IPS DF 6.9 (cell line): ENCODE results near the gene PLEK.
"Not testable (repeated sequence)": the region's sequence is repeated elsewhere in the genome, so short reads cannot be mapped to it uniquely, and the experiment has no call there.

Source experiments
- DNase-seq: peaks from one replicate; pipeline ENCODE4 v3.0.0-alpha.2; 2013; ENCODE audit warnings: low read depth, low spot score
- H3K27ac ChIP-seq: one replicate; pipeline ENCODE4 v1.5.1; 2013; ENCODE audit warnings: low read length, control low read depth
- H3K27me3 ChIP-seq: 2 replicates; pipeline ENCODE4 v1.6.1; 2013; ENCODE audit warnings: mild to moderate bottlenecking, low read length; ENCODE audit not compliant: control insufficient read depth, insufficient read depth
- H3K36me3 ChIP-seq: 2 replicates; pipeline ENCODE4 v1.6.1; 2013; ENCODE audit warnings: low read length; ENCODE audit not compliant: control insufficient read depth, insufficient read depth
- H3K4me1 ChIP-seq: 2 replicates; pipeline ENCODE4 v1.6.1; 2013; ENCODE audit warnings: low read length; ENCODE audit not compliant: control insufficient read depth, insufficient read depth
- H3K4me3 ChIP-seq: 2 replicates; pipeline ENCODE4 v1.5.1; 2013; ENCODE audit warnings: mild to moderate bottlenecking, low read length
- H3K9me3 ChIP-seq: 2 replicates; pipeline ENCODE4 v1.6.1; 2013; ENCODE audit warnings: low read length, inconsistent platforms; ENCODE audit not compliant: control insufficient read depth, insufficient read depth
- WGBS: extraction: QIAGEN DNeasy Blood & Tissue Kit; methylation state at CpG from one replicate; pipeline ENCODE4 v1.1.7; 2013; ENCODE audit warnings: mixed read lengths, missing lambda C conversion rate; ENCODE audit not compliant: insufficient read length, insufficient coverage; 5-methylcytosine and 5-hydroxymethylcytosine counted together

PLEK gene

GRCh38 chr2:68368654-68369336, 3.7 kb downstream of the PLEK start:
- Histone ChIP-seq H3K4me3 (no peak overlapping the region), H3K27me3 (no peaks in the 10 kb centered on the region), H3K9me3 (no peaks in the 10 kb centered on the region), H3K36me3 (no peaks in the 10 kb centered on the region), H3K4me1 (no peaks in the 10 kb centered on the region), H3K27ac (no peak overlapping the region)
- no peak for DNase-seq
- no CpG with 5 or more reads among the region's 6 CpGs for WGBS

GRCh38 chr2:68369337-68369734, 4.3 kb downstream of the PLEK start:
- Histone ChIP-seq H3K4me3 (no peak overlapping the region), H3K9me3 (no peaks in the 10 kb centered on the region), H3K4me1 (no peaks in the 10 kb centered on the region), H3K36me3 (no peaks in the 10 kb centered on the region), H3K27me3 (no peaks in the 10 kb centered on the region), H3K27ac (no peak overlapping the region)
- no peak for DNase-seq
- WGBS: no CpG with 5 or more reads among the region's 10 CpGs

GRCh38 chr2:68371138-68371537, 6.1 kb downstream of the PLEK start:
- DNase-seq: no peak
- no peaks in the 10 kb centered on the region for H3K36me3 ChIP-seq
- H3K27ac ChIP-seq: no peak overlapping the region
- no peak overlapping the region for H3K4me3 ChIP-seq
- no peaks in the 10 kb centered on the region for H3K9me3 ChIP-seq
- WGBS: no CpG with 5 or more reads among the region's 1 CpG
- no peaks in the 10 kb centered on the region for H3K4me1 ChIP-seq
- no peaks in the 10 kb centered on the region for H3K27me3 ChIP-seq

GRCh38 chr2:68371581-68371980, 6.5 kb downstream of the PLEK start:
- Histone ChIP-seq H3K4me3 (no peak overlapping the region), H3K4me1 (no peaks in the 10 kb centered on the region), H3K36me3 (no peaks in the 10 kb centered on the region), H3K27me3 (no peaks in the 10 kb centered on the region), H3K9me3 (no peaks in the 10 kb centered on the region), H3K27ac (no peak overlapping the region)
- WGBS: no CpG with 5 or more reads among the region's 3 CpGs
- DNase-seq: no peak

- H3K4me1 ChIP-seq: no peaks in the 10 kb centered on the region
- no peak for DNase-seq
- H3K4me3 ChIP-seq: no peak overlapping the region
- no peaks in the 10 kb centered on the region for H3K9me3 ChIP-seq
- H3K27ac ChIP-seq: no peak overlapping the region
- no peaks in the 10 kb centered on the region for H3K36me3 ChIP-seq
- H3K27me3 ChIP-seq: no peaks in the 10 kb centered on the region
- no CpG with 5 or more reads among the region's 2 CpGs for WGBS
Measured at GRCh38 chr2:68372485-68372884, 7.4 kb downstream of the PLEK start.

DNA sequence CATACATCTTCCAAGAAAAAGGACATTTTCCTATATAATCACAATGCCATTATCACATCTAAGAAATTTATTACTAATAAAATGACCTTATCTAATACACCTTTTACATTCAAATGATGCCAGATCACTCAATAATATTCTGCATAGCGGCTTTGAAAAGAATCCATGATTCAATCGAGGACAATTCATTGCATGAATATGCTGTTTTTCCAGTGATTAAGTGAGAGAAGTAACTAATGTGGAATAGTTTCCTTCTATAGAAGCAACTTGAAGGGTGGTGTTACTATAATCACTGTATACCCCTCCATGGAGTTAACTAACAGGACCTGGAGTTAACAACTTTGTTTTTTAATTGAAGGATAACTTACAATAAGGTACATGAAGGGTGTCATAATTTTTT, 9.1 kb downstream of the PLEK start:
- Histone ChIP-seq H3K27ac (no peak overlapping the region), H3K27me3 (no peaks in the 10 kb centered on the region), H3K36me3 (no peaks in the 10 kb centered on the region), H3K9me3 (no peaks in the 10 kb centered on the region), H3K4me3 (no peak overlapping the region), H3K4me1 (no peaks in the 10 kb centered on the region)
- DNase-seq: no peak
- no CpG with 5 or more reads among the region's 2 CpGs for WGBS

DNA sequence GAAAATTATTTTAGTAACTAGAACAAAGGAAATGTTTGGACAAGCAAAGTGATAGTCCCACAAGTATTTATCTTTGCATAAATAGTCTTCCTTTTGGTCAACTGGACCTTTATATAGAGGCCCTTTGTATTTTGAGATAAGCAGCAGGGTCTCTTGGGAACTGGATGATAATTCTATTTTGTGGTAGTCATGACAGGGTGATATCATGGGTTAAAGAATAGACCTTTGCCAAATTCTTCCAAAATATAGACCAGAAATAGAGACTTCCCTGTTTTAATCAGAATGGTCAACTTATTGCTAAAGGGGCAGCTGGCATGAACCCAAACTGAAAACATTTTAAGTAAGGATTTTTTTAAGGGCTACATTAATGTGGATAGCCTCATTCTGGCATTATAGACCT, 10.5 kb downstream of the PLEK start:
- Histone ChIP-seq H3K4me3 (no peak overlapping the region), H3K36me3 (no peaks in the 10 kb centered on the region), H3K27me3 (no peaks in the 10 kb centered on the region), H3K4me1 (no peaks in the 10 kb centered on the region), H3K9me3 (no peaks in the 10 kb centered on the region), H3K27ac (no peak overlapping the region)
- no peak for DNase-seq

DNA sequence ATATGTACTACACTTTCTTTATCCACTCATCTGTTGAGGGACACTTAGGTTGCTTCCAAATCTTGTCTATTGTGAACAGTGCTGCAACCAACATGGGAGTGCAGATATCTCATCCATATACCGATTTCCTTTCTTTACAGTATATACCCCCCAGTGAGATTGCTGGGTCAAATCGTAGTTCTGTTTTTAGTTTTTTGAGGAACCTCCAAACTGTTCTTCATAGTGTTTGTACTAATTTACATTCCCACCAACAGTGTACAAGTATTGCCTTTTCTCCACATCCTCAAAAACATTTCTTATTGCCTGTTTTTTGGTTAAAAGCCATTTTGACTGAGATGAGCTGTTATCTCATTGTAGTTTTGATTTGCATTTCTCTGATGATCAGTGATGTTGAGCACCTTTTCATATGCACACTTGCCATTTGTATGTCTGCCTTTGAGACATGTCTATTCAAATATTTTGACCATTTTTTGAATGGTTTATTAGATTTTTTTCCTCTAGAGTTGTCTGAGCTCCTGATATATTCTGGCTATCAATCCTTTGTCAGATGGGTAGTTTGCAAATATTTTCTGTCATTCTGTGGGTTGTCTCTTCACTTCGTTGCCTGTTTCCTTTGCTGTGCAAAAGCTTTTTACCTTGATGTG, 12.2 kb downstream of the PLEK start:
- no peak for DNase-seq
- no peaks in the 10 kb centered on the region for H3K36me3 ChIP-seq
- H3K9me3 ChIP-seq: no peaks in the 10 kb centered on the region
- H3K4me1 ChIP-seq: no peaks in the 10 kb centered on the region
- H3K4me3 ChIP-seq: no peak overlapping the region
- H3K27me3 ChIP-seq: no peaks in the 10 kb centered on the region
- no peak overlapping the region for H3K27ac ChIP-seq
- no CpG with 5 or more reads among the region's 3 CpGs for WGBS

DNA sequence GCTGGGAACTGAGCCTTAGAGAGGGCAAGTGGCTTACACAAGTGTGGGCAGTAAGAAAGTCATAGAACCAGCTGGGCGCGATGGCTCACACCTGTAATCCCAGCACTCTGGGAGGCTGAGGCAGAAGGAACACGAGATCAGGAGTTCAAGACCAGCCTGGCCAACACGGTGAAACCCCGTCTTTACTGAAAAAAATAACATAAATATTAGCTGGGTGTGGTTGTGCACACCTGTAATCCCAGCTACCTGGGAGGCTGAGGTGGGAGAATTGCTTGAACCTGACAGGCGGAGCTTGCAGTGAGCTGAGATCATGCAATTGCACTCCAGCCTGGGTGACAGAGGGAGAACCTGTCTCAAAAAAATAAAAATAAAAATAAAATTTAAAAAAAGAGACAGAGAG, 13.7 kb downstream of the PLEK start:
- not testable (repeated sequence) for H3K4me3 ChIP-seq

GRCh38 chr2:68379184-68379708, 14.2 kb downstream of the PLEK start:
- WGBS: 100% methylated on average over 1 of the region's 4 CpGs
- Histone ChIP-seq H3K27me3 (no peaks in the 10 kb centered on the region), H3K4me1 (no peaks in the 10 kb centered on the region), H3K27ac (no peak overlapping the region), H3K36me3 (no peaks in the 10 kb centered on the region), H3K9me3 (no peaks in the 10 kb centered on the region), H3K4me3 (no peak overlapping the region)
- DNase-seq: no peak

More for the DNA sequence above, 13.7 kb downstream of the PLEK start:
- no CpG with 5 or more reads among the region's 6 CpGs for WGBS
- H3K36me3 ChIP-seq, H3K9me3 ChIP-seq, DNase-seq, H3K27ac ChIP-seq, H3K4me1 ChIP-seq, H3K27me3 ChIP-seq: not testable (repeated sequence)

DNA sequence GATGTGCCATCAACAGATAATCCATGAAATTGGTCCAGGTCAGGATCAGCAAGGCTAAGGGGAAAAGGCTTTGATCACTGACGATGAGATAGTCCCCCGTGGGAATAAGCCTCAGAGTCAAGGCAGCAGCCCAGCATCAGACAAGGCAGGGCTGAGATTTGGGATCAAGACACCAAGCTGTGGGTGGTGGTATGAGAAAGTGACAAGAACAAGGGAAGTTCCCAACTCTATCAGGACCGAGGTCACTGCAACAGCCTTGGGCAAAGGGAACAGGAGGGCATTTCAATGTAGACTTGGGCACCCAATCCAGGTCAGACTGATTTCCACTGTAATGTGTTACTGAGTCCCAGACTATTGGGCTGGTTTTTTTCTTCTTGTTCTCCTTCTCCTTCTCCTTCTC, 18.7 kb downstream of the PLEK start:
- Histone ChIP-seq H3K4me3 (no peak overlapping the region), H3K27ac (no peak overlapping the region), H3K36me3 (no peaks in the 10 kb centered on the region), H3K9me3 (no peaks in the 10 kb centered on the region), H3K4me1 (no peaks in the 10 kb centered on the region), H3K27me3 (no peaks in the 10 kb centered on the region)
- WGBS: no CpG with 5 or more reads among the region's 3 CpGs
- DNase-seq: no peak
